ENCODE measurements around the gene UNC119. TPM values are rescaled to one million over a fixed set of nuclear protein-coding genes. Genes with fewer than 3 reads are reported as not detected.

UNC119 gene
- total RNA-seq, 1 experiment from 2014 or later: 13.0 TPM

DNA sequence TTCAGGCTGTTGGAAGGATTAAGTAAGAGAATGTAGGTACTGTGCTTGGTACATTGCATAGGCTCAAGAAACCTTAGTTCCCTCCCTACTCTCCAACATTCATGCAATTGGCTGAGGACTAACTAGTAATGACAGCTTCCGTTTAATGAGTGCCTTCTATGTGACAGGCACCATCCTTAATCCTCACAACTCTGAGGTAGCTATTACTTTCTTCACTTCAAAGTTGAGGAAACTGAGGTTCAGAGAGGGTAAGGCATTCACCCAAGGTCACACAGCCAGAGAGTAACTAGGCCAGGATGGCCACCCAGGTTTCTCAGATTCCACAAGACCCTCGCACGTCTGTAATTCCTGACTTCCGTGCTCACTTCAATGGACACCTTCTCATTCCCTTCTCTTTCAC lies 22.2 kb downstream of the UNC119 start:
- BruUV-seq (replicated peaks): no TSS peak
- H3K4me1 Mint-ChIP-seq (ENCODE audit: low read depth, unreplicated experiment): peaks cover 17% of the 10 kb centered on the region

DNA sequence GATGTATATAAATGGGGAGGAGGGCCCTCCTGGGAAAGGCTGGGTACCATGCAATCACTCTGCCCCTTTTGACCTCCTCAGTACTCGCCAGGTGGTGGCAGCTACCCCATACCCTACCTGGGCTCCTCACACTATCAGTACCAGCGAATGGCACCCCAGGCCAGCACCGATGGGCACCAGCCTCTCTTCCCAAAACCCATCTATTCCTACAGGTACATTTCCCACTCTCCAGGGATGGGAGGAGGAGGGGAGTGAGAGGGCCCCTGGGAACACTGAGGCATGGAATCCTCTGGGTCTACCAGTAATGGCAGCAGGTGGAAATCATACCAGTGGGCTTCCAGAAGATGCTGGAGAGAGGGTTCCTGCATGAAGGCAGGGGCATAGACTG lies 23.4 kb downstream of the UNC119 start:
- no peak for DNase-seq
- BruUV-seq (replicated peaks): no TSS peak
- H3K36me3 Mint-ChIP-seq (ENCODE audit: insufficient read depth, unreplicated experiment): peaks cover 4% of the 10 kb centered on the region
- H3K4me1 Mint-ChIP-seq (ENCODE audit: low read depth, unreplicated experiment): peaks cover 17% of the 10 kb centered on the region
- H3K4me3 Mint-ChIP-seq (ENCODE audit: low read depth, unreplicated experiment): no peak overlapping the region
- H3K27ac Mint-ChIP-seq (ENCODE audit: unreplicated experiment): no peak overlapping the region
- no peaks in the 10 kb centered on the region for H3K9me3 Mint-ChIP-seq (ENCODE audit: low read depth, unreplicated experiment)
- intact Hi-C loops (cut with micrococcal nuclease; ENCODE audit: unreplicated experiment): no loop called here
- CTCF ChIA-PET: no interaction called here
- TF ChIP-seq, protein P1, sequence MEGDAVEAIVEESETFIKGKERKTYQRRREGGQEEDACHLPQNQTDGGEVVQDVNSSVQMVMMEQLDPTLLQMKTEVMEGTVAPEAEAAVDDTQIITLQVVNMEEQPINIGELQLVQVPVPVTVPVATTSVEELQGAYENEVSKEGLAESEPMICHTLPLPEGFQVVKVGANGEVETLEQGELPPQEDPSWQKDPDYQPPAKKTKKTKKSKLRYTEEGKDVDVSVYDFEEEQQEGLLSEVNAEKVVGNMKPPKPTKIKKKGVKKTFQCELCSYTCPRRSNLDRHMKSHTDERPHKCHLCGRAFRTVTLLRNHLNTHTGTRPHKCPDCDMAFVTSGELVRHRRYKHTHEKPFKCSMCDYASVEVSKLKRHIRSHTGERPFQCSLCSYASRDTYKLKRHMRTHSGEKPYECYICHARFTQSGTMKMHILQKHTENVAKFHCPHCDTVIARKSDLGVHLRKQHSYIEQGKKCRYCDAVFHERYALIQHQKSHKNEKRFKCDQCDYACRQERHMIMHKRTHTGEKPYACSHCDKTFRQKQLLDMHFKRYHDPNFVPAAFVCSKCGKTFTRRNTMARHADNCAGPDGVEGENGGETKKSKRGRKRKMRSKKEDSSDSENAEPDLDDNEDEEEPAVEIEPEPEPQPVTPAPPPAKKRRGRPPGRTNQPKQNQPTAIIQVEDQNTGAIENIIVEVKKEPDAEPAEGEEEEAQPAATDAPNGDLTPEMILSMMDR (IDR thresholded peaks at IDR 0.05; ENCODE audit: unreplicated experiment): no peak
- H3K27me3 Mint-ChIP-seq (ENCODE audit: unreplicated experiment): peaks cover 36% of the 10 kb centered on the region

More for the DNA sequence above, 22.2 kb downstream of the UNC119 start:
- TF ChIP-seq, protein P1 (IDR thresholded peaks at IDR 0.05; ENCODE audit: unreplicated experiment): no peak
- no peak for DNase-seq
- peaks cover 39% of the 10 kb centered on the region for H3K27me3 Mint-ChIP-seq (ENCODE audit: unreplicated experiment)
- no peak overlapping the region for H3K27ac Mint-ChIP-seq (ENCODE audit: unreplicated experiment)
- H3K4me3 Mint-ChIP-seq (ENCODE audit: low read depth, unreplicated experiment): no peak overlapping the region
- H3K36me3 Mint-ChIP-seq (ENCODE audit: insufficient read depth, unreplicated experiment): peaks cover 4% of the 10 kb centered on the region
- intact Hi-C loops (cut with micrococcal nuclease; ENCODE audit: unreplicated experiment): no loop called here
- CTCF ChIA-PET: no interaction called here
- no peaks in the 10 kb centered on the region for H3K9me3 Mint-ChIP-seq (ENCODE audit: low read depth, unreplicated experiment)

DNA sequence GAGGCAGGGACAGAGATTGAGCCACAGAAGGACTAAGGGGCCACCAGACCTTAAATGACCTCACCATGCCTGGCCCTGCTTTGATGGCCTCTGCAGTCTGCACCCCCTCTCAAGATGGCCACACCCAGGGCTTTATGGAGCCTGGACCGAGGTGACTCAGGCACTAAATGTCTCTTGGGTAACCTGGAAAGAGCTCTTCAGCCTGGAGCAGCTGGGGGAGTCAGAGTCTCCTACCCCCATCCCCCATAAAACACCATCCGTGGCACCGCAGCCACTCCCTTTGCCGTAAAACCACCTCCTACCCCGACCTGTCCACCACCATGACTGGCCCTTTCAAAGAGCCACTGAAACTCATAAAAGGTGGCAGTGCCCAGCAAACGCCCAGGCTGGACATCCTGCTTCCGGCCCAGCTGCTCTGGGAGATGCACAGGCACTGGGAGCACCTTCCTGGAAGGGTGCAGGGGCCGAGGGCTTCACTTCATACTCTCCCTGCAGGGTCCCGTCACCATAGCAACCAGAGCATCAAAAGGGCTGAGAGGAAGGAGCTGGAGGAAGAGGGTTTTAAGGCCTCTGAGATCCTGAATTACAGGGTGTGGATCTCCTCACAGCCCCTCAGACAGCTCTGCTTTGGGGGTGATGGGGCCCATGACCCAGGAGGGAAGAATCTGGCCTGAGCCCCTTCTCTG lies 24.0 kb downstream of the UNC119 start:
- H3K9me3 Mint-ChIP-seq (ENCODE audit: low read depth, unreplicated experiment): no peaks in the 10 kb centered on the region
- H3K4me1 Mint-ChIP-seq (ENCODE audit: low read depth, unreplicated experiment): peaks cover 14% of the 10 kb centered on the region
- intact Hi-C loops (cut with micrococcal nuclease; ENCODE audit: unreplicated experiment): no loop called here
- peaks cover 4% of the 10 kb centered on the region for H3K36me3 Mint-ChIP-seq (ENCODE audit: insufficient read depth, unreplicated experiment)
- H3K27ac Mint-ChIP-seq (ENCODE audit: unreplicated experiment): no peak overlapping the region
- H3K4me3 Mint-ChIP-seq (ENCODE audit: low read depth, unreplicated experiment): no peak overlapping the region
- peaks cover 34% of the 10 kb centered on the region for H3K27me3 Mint-ChIP-seq (ENCODE audit: unreplicated experiment)
- BruUV-seq (replicated peaks): no TSS peak
- CTCF ChIA-PET: no interaction called here
- no peak for DNase-seq
- TF ChIP-seq, protein P1 (IDR thresholded peaks at IDR 0.05; ENCODE audit: unreplicated experiment): no peak

DNA sequence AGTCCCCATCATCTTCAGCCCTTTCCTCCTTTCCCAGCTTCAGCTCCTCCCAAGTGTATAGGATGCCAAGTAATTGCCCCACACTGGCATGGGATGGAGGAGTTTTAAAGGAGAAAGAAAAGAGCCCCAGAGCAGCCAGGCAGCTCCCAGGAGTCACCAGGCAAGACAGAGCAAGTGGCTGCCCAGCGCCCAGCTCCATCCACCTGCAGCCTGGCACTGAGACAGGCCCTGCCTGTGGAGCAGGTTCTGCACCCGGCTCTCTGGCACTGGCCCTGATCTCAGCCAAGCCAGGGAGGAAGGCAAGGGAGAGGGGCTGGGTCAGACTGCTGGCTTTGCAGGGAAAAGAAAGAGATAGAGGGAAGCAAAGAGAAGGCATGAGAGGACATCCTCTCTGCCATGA lies 24.6 kb downstream of the UNC119 start:
- Mint-ChIP-seq H3K4me3 (ENCODE audit: low read depth, unreplicated experiment) (no peak overlapping the region), H3K27ac (ENCODE audit: unreplicated experiment) (no peak overlapping the region), H3K9me3 (ENCODE audit: low read depth, unreplicated experiment) (no peaks in the 10 kb centered on the region), H3K27me3 (ENCODE audit: unreplicated experiment) (peaks cover 32% of the 10 kb centered on the region), H3K4me1 (ENCODE audit: low read depth, unreplicated experiment) (peaks cover 8% of the 10 kb centered on the region), H3K36me3 (ENCODE audit: insufficient read depth, unreplicated experiment) (peaks cover 4% of the 10 kb centered on the region)
- DNase-seq: peak; percentile 65
- CTCF ChIA-PET: interaction anchor here (0.6 kb wide), 1 partner anchor 25 kb away, joined by 3 read pairs; the partner anchor contains the start of gene UNC119
- intact Hi-C loops (cut with micrococcal nuclease; ENCODE audit: unreplicated experiment): no loop called here
- BruUV-seq (replicated peaks): no TSS peak
- TF ChIP-seq, protein P1 (IDR thresholded peaks at IDR 0.05; ENCODE audit: unreplicated experiment): no peak

Data from Calu3 (cell line).